Lower leg skin (tissue), 3 donors: ENCODE results near the gene HOMER3.

Source experiments
- POLR2A ChIP-seq, 2 donors: fragments of 450-650 bp; IDR thresholded peaks; one replicate each; pipeline ENCODE4 v1.6.1; 2016 to 2017; ENCODE audit warnings: antibody characterized with exemption in 2 of 2, mild to moderate bottlenecking in 1 of 2, moderate library complexity in 1 of 2
- TF ChIP-seq, protein P1 (sequence below), 3 donors: fragments of 450-650 bp; IDR thresholded peaks; one replicate each; pipeline ENCODE4 v1.5.1; 2016; ENCODE audit warnings: antibody characterized with exemption in 3 of 3, mild to moderate bottlenecking in 3 of 3, moderate library complexity in 2 of 3

DNA sequence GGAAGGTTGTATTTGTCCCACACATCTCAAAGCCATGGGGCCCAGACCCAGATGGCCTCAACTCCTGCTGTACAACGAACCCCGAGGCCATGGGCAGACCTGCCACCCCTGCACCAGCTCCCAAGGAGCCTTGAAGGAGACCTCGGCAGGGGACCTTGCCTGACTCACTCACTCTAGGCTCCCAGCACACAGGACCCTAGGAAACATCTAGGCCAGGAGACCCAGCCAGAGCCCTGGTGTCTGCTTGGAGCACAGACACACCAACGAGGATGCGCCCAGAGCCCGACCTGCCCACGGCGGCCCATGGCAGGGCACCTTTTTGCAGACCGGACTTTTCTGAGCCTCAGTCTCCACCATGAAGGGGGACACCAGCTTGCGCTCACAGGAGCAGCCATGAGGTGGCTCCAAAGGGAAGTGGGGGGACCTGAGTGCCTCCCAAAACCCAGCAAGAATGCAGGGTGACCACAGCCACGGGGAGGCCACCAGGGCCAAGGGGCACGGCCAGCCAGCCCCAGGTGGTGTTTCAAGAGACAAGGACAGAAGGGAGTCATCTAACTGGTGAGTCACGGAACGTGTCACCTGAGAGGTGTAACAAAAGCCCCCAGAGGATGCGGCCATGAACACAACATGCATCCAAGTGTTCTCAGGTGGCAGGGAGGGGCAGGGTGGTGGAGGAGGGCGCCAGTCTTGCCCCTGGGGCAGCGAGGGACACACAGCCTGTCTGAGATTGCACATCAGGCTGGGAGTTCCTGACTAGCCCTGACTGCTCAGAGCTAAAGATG, 40.1 kb downstream of the HOMER3 start:
- TF ChIP-seq, protein P1, sequence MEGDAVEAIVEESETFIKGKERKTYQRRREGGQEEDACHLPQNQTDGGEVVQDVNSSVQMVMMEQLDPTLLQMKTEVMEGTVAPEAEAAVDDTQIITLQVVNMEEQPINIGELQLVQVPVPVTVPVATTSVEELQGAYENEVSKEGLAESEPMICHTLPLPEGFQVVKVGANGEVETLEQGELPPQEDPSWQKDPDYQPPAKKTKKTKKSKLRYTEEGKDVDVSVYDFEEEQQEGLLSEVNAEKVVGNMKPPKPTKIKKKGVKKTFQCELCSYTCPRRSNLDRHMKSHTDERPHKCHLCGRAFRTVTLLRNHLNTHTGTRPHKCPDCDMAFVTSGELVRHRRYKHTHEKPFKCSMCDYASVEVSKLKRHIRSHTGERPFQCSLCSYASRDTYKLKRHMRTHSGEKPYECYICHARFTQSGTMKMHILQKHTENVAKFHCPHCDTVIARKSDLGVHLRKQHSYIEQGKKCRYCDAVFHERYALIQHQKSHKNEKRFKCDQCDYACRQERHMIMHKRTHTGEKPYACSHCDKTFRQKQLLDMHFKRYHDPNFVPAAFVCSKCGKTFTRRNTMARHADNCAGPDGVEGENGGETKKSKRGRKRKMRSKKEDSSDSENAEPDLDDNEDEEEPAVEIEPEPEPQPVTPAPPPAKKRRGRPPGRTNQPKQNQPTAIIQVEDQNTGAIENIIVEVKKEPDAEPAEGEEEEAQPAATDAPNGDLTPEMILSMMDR (IDR thresholded peaks at IDR 0.05), result no peak
- TF ChIP-seq POLR2A (IDR thresholded peaks at IDR 0.05), result no peak
